Measurements from ENCODE around the gene RASSF8. TPM values are rescaled to one million over a fixed set of nuclear protein-coding genes. Genes with fewer than 3 reads are reported as not detected.

Gene RASSF8
- total and polyA plus RNA-seq, 2 donors (not counting 3 experiments of a cell fraction or from before 2014, with no cell fraction given): 11.1 to 59.3 TPM

DNA sequence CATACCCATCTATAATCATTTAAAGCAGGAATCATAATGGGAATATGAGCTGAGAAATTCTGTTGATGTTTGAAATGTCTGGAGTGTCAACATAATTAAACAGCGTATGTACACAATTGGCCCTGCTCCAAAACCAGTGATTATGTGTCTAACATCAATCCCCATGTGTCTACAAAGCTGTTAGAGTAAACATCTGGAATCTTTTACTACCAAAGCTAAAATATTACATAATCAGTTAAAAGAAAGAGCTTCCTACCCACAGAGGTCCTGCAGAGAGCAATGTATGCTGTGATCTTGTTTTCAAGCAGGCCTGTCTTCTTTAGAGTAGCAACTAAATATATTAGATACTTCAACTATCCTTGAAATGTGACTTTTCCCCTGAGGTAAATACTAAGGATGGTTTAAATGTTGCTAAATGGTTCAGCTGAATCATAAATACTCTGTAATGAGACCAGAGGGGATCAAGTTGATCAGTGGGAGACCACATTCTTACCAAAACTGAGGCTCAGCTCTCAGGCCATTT lies 74.3 kb downstream of the RASSF8 start:
- BruUV-seq (replicated peaks): no TSS peak
- Histone ChIP-seq H4K20me1 (replicated peaks; ENCODE audit: control insufficient read depth, extremely low read depth, insufficient read depth, low read length) (peaks cover 2% of the 10 kb centered on the region), H3K27ac (ENCODE audit: insufficient read depth, low read depth, low read length) (no peak overlapping the region), H2AFZ (ENCODE audit: low read depth, low read length) (no peak overlapping the region), H3K27me3 (ENCODE audit: control insufficient read depth in 2 of 2, insufficient read depth in 2 of 2, low read length in 2 of 2) (no peaks in the 10 kb centered on the region), H3K9me1 (replicated peaks; ENCODE audit: control insufficient read depth, extremely low read depth, insufficient read depth, low read length) (no peaks in the 10 kb centered on the region), H3K4me1 (ENCODE audit: control insufficient read depth, extremely low read depth, insufficient read depth, low read length) (peaks cover 2% of the 10 kb centered on the region), H3K4me2 (ENCODE audit: insufficient read depth, low read length) (no peak overlapping the region), H3K36me3 (ENCODE audit: control insufficient read depth in 2 of 2, extremely low read depth in 1 of 2, insufficient read depth in 2 of 2, low read length in 2 of 2) (no peaks in the 10 kb centered on the region), H3K4me3 (replicated peaks in 1 of 3; ENCODE audit: insufficient read depth in 1 of 3, low read depth in 1 of 3, low read length in 3 of 3) (no peak overlapping the region), H3K9me3 (replicated peaks; ENCODE audit: control insufficient read depth, insufficient read depth, low read length) (no peaks in the 10 kb centered on the region), H3K9ac (replicated peaks; ENCODE audit: extremely low read depth, insufficient read depth, low read length) (no peak overlapping the region), H3K79me2 (ENCODE audit: control insufficient read depth, insufficient read depth, low read length) (peaks cover 62% of the 10 kb centered on the region)
- no peak for FAIRE-seq
- dilution Hi-C loops (cut with MboI; ENCODE audit: extremely low pct_ligation_motif_present, low sequenced_read_pairs) (no loop called here), intact Hi-C loops (cut with micrococcal nuclease) (no loop called here)
- ChIA-PET CTCF (interaction anchor here (0.8 to 3.5 kb wide), 10 partner anchors 8 to 792 kb away, joined by 3 to 22 read pairs (median 4); partner anchors contain the start of gene RASSF8), POLR2A (interaction anchor here (1.5 kb wide), 1 partner anchor 73 kb away, joined by 3 read pairs; no protein-coding TSS in a partner anchor)
- TF ChIP-seq FOS (IDR thresholded peaks at IDR 0.05; ENCODE audit: borderline replicate concordance, insufficient read depth, low read length): no peak
- TF ChIP-seq, protein P1, sequence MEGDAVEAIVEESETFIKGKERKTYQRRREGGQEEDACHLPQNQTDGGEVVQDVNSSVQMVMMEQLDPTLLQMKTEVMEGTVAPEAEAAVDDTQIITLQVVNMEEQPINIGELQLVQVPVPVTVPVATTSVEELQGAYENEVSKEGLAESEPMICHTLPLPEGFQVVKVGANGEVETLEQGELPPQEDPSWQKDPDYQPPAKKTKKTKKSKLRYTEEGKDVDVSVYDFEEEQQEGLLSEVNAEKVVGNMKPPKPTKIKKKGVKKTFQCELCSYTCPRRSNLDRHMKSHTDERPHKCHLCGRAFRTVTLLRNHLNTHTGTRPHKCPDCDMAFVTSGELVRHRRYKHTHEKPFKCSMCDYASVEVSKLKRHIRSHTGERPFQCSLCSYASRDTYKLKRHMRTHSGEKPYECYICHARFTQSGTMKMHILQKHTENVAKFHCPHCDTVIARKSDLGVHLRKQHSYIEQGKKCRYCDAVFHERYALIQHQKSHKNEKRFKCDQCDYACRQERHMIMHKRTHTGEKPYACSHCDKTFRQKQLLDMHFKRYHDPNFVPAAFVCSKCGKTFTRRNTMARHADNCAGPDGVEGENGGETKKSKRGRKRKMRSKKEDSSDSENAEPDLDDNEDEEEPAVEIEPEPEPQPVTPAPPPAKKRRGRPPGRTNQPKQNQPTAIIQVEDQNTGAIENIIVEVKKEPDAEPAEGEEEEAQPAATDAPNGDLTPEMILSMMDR (IDR thresholded peaks at IDR 0.05; ENCODE audit: extremely low read depth in 1 of 2, insufficient read depth in 1 of 2, low read depth in 1 of 2, low read length in 2 of 2): no peak
- no peak for TF ChIP-seq EZH2 (IDR thresholded peaks at IDR 0.05; ENCODE audit: borderline replicate concordance, low read depth, low read length, severe bottlenecking)
- no peak for TF ChIP-seq GATA2 (IDR thresholded peaks at IDR 0.05; ENCODE audit: insufficient read depth, insufficient read length, low read depth, low read length)
- no peak for TF ChIP-seq MYC (IDR thresholded peaks at IDR 0.05; ENCODE audit: low read depth, low read length)
- TF ChIP-seq POLR2AphosphoS5 (IDR thresholded peaks at IDR 0.05; ENCODE audit: insufficient read depth, low read depth, low read length): no peak
- TF ChIP-seq MAX (IDR thresholded peaks at IDR 0.05; ENCODE audit: insufficient read depth, insufficient read length): no peak
- TF ChIP-seq JUN (IDR thresholded peaks at IDR 0.05; ENCODE audit: borderline replicate concordance, insufficient read depth, insufficient read length, low read depth): no peak
- TF ChIP-seq POLR2A (IDR thresholded peaks at IDR 0.05; ENCODE audit: low read depth, low read length): no peak
- no peak for DNase-seq (ENCODE audit: low read depth, low spot score)

All from endothelial cell of umbilical vein (primary cell).